Neural progenitor cell (in vitro differentiated cells): Measurements from ENCODE around the gene INPP5E. TPM values are rescaled to one million over a fixed set of nuclear protein-coding genes. Genes with fewer than 3 reads are reported as not detected.

Experiments
- DNase-seq: peaks from one replicate; pipeline ENCODE4 v3.0.0-alpha.2; 2016; ENCODE audit warnings: low spot score
- H2AFZ ChIP-seq: fragments of 200-600 bp; sonication (generic); replicated peaks from 2 replicates; pipeline ENCODE4 v1.6.1; 2016; ENCODE audit warnings: antibody characterized with exemption
- H3F3A ChIP-seq: fragments of 200-600 bp; sonication (generic); 2 replicates; pipeline ENCODE4 v1.6.1; 2016; ENCODE audit warnings: antibody characterized with exemption, low read depth
- H3K27ac ChIP-seq: fragments of 200-600 bp; sonication (generic); 2 replicates; pipeline ENCODE4 v1.5.1; 2016; ENCODE audit warnings: mild to moderate bottlenecking
- H3K27me3 ChIP-seq: fragments of 200-600 bp; sonication (generic); 2 replicates; pipeline ENCODE4 v1.6.1; 2016; ENCODE audit warnings: mild to moderate bottlenecking, moderate library complexity
- H3K36me3 ChIP-seq: fragments of 200-600 bp; sonication (generic); 2 replicates; pipeline ENCODE4 v1.5.1; 2016
- H3K4me1 ChIP-seq: fragments of 200-600 bp; sonication (generic); 2 replicates; pipeline ENCODE4 v1.6.1; 2016; ENCODE audit warnings: mixed run types
- H3K4me2 ChIP-seq: fragments of 200-600 bp; sonication (generic); 2 replicates; pipeline ENCODE4 v1.6.1; 2016
- H3K4me3 ChIP-seq: fragments of 200-600 bp; sonication (generic); 2 replicates; pipeline ENCODE4 v1.5.1; 2016
- H3K79me2 ChIP-seq: fragments of 200-600 bp; sonication (generic); 2 replicates; pipeline ENCODE4 v1.6.1; 2016; ENCODE audit warnings: low read depth
- H3K9ac ChIP-seq: fragments of 200-600 bp; sonication (generic); 2 replicates; pipeline ENCODE4 v1.6.1; 2016
- H3K9me3 ChIP-seq: fragments of 200-600 bp; sonication (generic); 2 replicates; pipeline ENCODE4 v1.5.1; 2016; ENCODE audit warnings: low read depth
- H4K20me1 ChIP-seq: fragments of 200-600 bp; sonication (generic); 2 replicates; pipeline ENCODE4 v1.6.1; 2016; ENCODE audit warnings: low read depth
- H3K27ac Mint-ChIP-seq: 3 replicates; pipeline ENCODE4 v1.8.0; 2021; ENCODE audit warnings: mixed read lengths
- H3K27me3 Mint-ChIP-seq: 2 replicates; pipeline ENCODE4 v1.8.0; 2022; ENCODE audit warnings: low read depth, mild to moderate bottlenecking, inconsistent platforms, moderate library complexity, mixed read lengths; ENCODE audit not compliant: insufficient read depth
- H3K36me3 Mint-ChIP-seq: 3 replicates; pipeline ENCODE4 v1.8.0; 2021; ENCODE audit warnings: mixed read lengths
- H3K4me1 Mint-ChIP-seq: 3 replicates; pipeline ENCODE4 v1.8.0; 2021; ENCODE audit warnings: mixed read lengths
- H3K4me3 Mint-ChIP-seq: 3 replicates; pipeline ENCODE4 v1.8.0; 2021; ENCODE audit warnings: mild to moderate bottlenecking, moderate library complexity, mixed read lengths
- H3K9me3 Mint-ChIP-seq: 3 replicates; pipeline ENCODE4 v1.8.0; 2020; ENCODE audit warnings: mixed read lengths
- EZH2 ChIP-seq: fragments of 200-600 bp; sonication (generic); IDR thresholded peaks from 2 replicates; pipeline ENCODE4 v1.6.1; 2017; ENCODE audit warnings: antibody characterized with exemption, mild to moderate bottlenecking, moderate library complexity
- EZH2phosphoT487 ChIP-seq: fragments of 200-600 bp; sonication (generic); IDR thresholded peaks from 2 replicates; pipeline ENCODE4 v1.6.1; 2017; ENCODE audit warnings: antibody characterized with exemption
- total RNA-seq: library from RNA; depleted of rRNA; stranded (reverse); fragments of >200 nt; gene quantifications from 2 replicates; pipeline ENCODE4 v1.2.3, GENCODE V29; 2015; ENCODE audit warnings: low replicate concordance
- TF ChIP-seq, protein P1 (sequence below): fragments of 200-600 bp; sonication (generic); IDR thresholded peaks from 2 replicates; pipeline ENCODE4 v1.5.1; 2017; ENCODE audit warnings: antibody characterized with exemption, mild to moderate bottlenecking

INPP5E gene
- total RNA-seq, 1 donor from 2014 or later = 8.8 TPM

DNA sequence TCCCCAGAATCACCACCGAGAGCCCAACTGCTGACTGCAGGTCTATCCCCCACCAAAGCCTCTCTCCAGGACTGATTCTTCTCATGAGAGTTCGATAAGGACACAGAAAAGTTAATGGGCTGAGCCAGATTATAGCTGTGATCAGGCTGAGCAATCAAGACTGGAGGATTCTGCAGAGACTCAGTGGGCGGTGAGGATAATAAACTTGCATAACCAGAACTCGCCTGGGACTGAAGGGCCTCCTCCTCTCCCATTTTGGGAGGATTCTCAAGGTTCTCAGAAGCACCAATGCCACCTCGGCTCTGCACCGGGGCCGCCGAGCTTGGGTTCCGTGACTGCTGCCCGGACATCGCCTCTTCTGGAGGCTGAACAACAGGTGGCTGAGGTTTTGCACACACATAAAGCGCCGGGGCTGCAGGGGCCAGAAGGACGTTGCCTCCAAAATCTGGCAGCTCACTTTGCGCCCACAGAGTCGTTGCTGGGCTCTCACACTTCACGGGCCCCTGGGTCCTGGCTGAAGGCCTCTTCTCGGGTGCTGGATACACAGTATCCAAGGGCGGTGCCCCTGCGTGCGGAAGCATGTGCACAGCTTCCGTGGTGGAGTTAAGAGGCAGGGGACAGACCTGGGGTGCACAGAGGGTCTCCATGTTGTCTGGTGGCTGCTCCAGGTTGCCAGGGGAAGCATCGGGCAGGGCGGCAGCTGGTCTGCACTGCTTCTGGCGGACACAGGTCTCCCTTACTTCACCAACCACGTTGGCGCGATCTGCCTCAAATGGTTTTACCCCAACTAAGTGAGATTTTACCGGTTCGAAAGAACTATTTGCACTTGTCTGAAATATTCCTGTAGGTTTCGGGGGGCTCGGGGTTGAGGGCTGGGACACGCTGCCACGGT lies 35.6 kb upstream of the INPP5E start:
- peaks cover 3% of the 10 kb centered on the region for H3K4me1 Mint-ChIP-seq
- no peaks in the 10 kb centered on the region for H3K4me1 ChIP-seq
- no peak overlapping the region for H3K27ac ChIP-seq
- no peak overlapping the region for H3K4me3 ChIP-seq
- no peaks in the 10 kb centered on the region for H3K9me3 Mint-ChIP-seq
- no peaks in the 10 kb centered on the region for H3K27me3 ChIP-seq
- H2AFZ ChIP-seq = no peak overlapping the region
- TF ChIP-seq, protein P1, sequence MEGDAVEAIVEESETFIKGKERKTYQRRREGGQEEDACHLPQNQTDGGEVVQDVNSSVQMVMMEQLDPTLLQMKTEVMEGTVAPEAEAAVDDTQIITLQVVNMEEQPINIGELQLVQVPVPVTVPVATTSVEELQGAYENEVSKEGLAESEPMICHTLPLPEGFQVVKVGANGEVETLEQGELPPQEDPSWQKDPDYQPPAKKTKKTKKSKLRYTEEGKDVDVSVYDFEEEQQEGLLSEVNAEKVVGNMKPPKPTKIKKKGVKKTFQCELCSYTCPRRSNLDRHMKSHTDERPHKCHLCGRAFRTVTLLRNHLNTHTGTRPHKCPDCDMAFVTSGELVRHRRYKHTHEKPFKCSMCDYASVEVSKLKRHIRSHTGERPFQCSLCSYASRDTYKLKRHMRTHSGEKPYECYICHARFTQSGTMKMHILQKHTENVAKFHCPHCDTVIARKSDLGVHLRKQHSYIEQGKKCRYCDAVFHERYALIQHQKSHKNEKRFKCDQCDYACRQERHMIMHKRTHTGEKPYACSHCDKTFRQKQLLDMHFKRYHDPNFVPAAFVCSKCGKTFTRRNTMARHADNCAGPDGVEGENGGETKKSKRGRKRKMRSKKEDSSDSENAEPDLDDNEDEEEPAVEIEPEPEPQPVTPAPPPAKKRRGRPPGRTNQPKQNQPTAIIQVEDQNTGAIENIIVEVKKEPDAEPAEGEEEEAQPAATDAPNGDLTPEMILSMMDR = no peak
- no peak for TF ChIP-seq EZH2
- no peak for TF ChIP-seq EZH2phosphoT487
- no peak overlapping the region for H3K27ac Mint-ChIP-seq
- peaks cover 65% of the 10 kb centered on the region for H4K20me1 ChIP-seq
- H3K4me2 ChIP-seq = no peak overlapping the region
- peaks cover 14% of the 10 kb centered on the region for H3K36me3 Mint-ChIP-seq
- H3K27me3 Mint-ChIP-seq = peaks cover 2% of the 10 kb centered on the region
- no peak overlapping the region for H3K4me3 Mint-ChIP-seq
- H3K9ac ChIP-seq = no peak overlapping the region
- peaks cover 75% of the 10 kb centered on the region for H3K79me2 ChIP-seq
- no peaks in the 10 kb centered on the region for H3K36me3 ChIP-seq
- DNase-seq = no peak
- H3F3A ChIP-seq = no peaks in the 10 kb centered on the region
- no peaks in the 10 kb centered on the region for H3K9me3 ChIP-seq

DNA sequence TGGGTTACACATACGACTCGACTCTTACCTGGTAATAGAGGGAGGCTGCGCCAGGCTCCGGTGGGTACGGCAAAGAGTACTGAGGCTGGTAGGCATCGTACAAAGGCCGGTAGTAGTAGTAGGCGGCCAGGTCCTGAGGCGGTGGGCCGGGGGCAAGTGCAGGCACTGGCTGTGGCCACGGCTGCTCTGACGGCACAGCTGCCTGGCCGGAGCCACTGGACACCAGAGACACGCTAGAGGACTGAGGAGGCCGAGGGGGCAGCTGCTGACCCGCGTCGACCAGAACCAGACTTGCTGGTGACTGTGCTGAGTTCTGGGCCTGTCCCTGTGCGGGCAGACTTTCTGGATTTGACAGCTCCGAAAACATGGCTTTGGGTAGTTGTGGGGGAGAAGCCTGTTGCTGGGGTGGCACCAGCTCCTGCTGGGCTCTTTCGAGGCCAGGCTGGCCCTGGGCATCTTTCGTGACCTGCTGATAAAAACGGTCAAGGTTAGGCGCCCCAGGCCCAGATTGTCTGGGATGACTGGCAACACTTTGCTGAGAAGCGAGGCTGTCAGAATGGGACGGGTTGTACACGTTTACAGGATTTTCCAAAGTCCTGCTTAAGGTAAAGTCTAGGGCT lies 34.5 kb upstream of the INPP5E start:
- Histone ChIP-seq H3F3A (no peaks in the 10 kb centered on the region), H3K4me2 (no peak overlapping the region), H2AFZ (no peak overlapping the region), H3K79me2 (peaks cover 64% of the 10 kb centered on the region), H4K20me1 (peaks cover 64% of the 10 kb centered on the region), H3K36me3 (no peaks in the 10 kb centered on the region), H3K9ac (no peak overlapping the region), H3K4me3 (no peak overlapping the region), H3K9me3 (no peaks in the 10 kb centered on the region), H3K27me3 (no peaks in the 10 kb centered on the region), H3K4me1 (no peaks in the 10 kb centered on the region), H3K27ac (no peak overlapping the region)
- no peak for DNase-seq
- no peak for TF ChIP-seq EZH2phosphoT487
- TF ChIP-seq, protein P1 = no peak
- peaks cover 2% of the 10 kb centered on the region for H3K27me3 Mint-ChIP-seq
- H3K4me1 Mint-ChIP-seq = no peaks in the 10 kb centered on the region
- peaks cover 13% of the 10 kb centered on the region for H3K36me3 Mint-ChIP-seq
- H3K9me3 Mint-ChIP-seq = no peaks in the 10 kb centered on the region
- no peak overlapping the region for H3K27ac Mint-ChIP-seq
- no peak overlapping the region for H3K4me3 Mint-ChIP-seq

DNA sequence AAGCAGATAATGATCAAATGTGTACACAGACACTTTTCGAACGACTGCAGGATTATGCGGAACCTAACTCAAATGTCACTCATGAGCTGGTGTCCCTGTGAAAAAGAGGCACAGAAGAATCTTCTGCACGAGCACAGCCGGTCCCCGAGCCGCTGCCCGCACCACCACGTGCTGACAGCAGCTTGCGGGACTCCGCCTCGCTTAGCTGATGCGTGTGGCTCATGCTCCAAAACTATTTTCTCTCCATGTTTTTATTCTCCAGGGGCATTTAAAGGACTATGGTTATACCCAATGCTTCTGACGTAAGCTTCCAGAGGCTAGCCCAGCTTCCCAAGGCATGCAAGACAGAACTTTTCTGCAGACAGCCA lies 33.7 kb upstream of the INPP5E start:
- Histone ChIP-seq H3K9ac (no peak overlapping the region), H3F3A (no peaks in the 10 kb centered on the region), H3K9me3 (no peaks in the 10 kb centered on the region), H3K79me2 (peaks cover 56% of the 10 kb centered on the region), H3K4me3 (no peak overlapping the region), H3K27me3 (no peaks in the 10 kb centered on the region), H4K20me1 (peaks cover 64% of the 10 kb centered on the region), H2AFZ (no peak overlapping the region), H3K4me2 (no peak overlapping the region), H3K36me3 (no peaks in the 10 kb centered on the region), H3K4me1 (no peaks in the 10 kb centered on the region), H3K27ac (no peak overlapping the region)
- no peak overlapping the region for H3K27ac Mint-ChIP-seq
- peaks cover 2% of the 10 kb centered on the region for H3K27me3 Mint-ChIP-seq
- H3K36me3 Mint-ChIP-seq = peaks cover 13% of the 10 kb centered on the region
- H3K4me3 Mint-ChIP-seq = no peak overlapping the region
- TF ChIP-seq EZH2 = no peak
- TF ChIP-seq, protein P1 = no peak
- no peak for TF ChIP-seq EZH2phosphoT487
- H3K4me1 Mint-ChIP-seq = no peaks in the 10 kb centered on the region
- H3K9me3 Mint-ChIP-seq = no peaks in the 10 kb centered on the region
- DNase-seq = no peak
